Mesendoderm (in vitro differentiated cells): ENCODE measurements around the gene SLC13A1.
"Not testable (repeated sequence)": the region's sequence is repeated elsewhere in the genome, so short reads cannot be mapped to it uniquely, and the experiment has no call there.

Experiments
- DNase-seq: peaks from one replicate; pipeline ENCODE4 v3.0.0; 2013
- H2AK5ac ChIP-seq: 2 replicates; pipeline ENCODE4 v1.6.1; 2013; ENCODE audit warnings: low read length, inconsistent platforms
- H2BK120ac ChIP-seq: 2 replicates; pipeline ENCODE4 v1.6.1; 2013; ENCODE audit warnings: low read depth, mild to moderate bottlenecking, low read length, moderate library complexity, mixed read lengths
- H2BK15ac ChIP-seq: replicated peaks from 2 replicates; pipeline ENCODE4 v1.6.1; 2013; ENCODE audit warnings: low read depth, mild to moderate bottlenecking, moderate library complexity
- H2BK5ac ChIP-seq: 2 replicates; pipeline ENCODE4 v1.6.1; 2013; ENCODE audit warnings: low read length, inconsistent platforms
- H3K18ac ChIP-seq: 2 replicates; pipeline ENCODE4 v1.6.1; 2013; ENCODE audit warnings: mild to moderate bottlenecking, low read length, mixed read lengths
- H3K23ac ChIP-seq: one replicate; pipeline ENCODE4 v1.6.1; 2013; ENCODE audit warnings: low read length
- H3K27ac ChIP-seq: 2 replicates; pipeline ENCODE4 v1.5.1; 2013; ENCODE audit warnings: low read depth, mild to moderate bottlenecking, inconsistent platforms, low read length, moderate library complexity
- H3K27me3 ChIP-seq: 2 replicates; pipeline ENCODE4 v1.6.1; 2013; ENCODE audit warnings: low read length, control low read depth, mild to moderate bottlenecking, inconsistent platforms; ENCODE audit not compliant: insufficient read depth, poor library complexity
- H3K36me3 ChIP-seq: 2 replicates; pipeline ENCODE4 v1.6.1; 2013; ENCODE audit warnings: low read length, inconsistent platforms; ENCODE audit not compliant: control insufficient read depth, insufficient read depth
- H3K4ac ChIP-seq: one replicate; pipeline ENCODE4 v1.6.1; 2013; ENCODE audit warnings: low read depth, mild to moderate bottlenecking, low read length, moderate library complexity
- H3K4me1 ChIP-seq: 2 replicates; pipeline ENCODE4 v1.6.1; 2013; ENCODE audit warnings: low read depth, low read length, inconsistent platforms; ENCODE audit not compliant: control insufficient read depth
- H3K4me2 ChIP-seq: 2 replicates; pipeline ENCODE4 v1.6.1; 2013; ENCODE audit warnings: low read length
- H3K4me3 ChIP-seq: 2 replicates; pipeline ENCODE4 v1.5.1; 2013; ENCODE audit warnings: mild to moderate bottlenecking, low read length
- H3K56ac ChIP-seq: one replicate; pipeline ENCODE4 v1.6.1; 2013; ENCODE audit warnings: low read length
- H3K79me1 ChIP-seq: 2 replicates; pipeline ENCODE4 v1.6.1; 2013; ENCODE audit warnings: low read length, inconsistent platforms
- H3K79me2 ChIP-seq: 2 replicates; pipeline ENCODE4 v1.6.1; 2013; ENCODE audit warnings: mild to moderate bottlenecking, low read length; ENCODE audit not compliant: control insufficient read depth, insufficient read depth
- H3K9ac ChIP-seq: 2 replicates; pipeline ENCODE4 v1.6.1; 2013; ENCODE audit warnings: low read length, inconsistent platforms
- H4K5ac ChIP-seq: one replicate; pipeline ENCODE4 v1.6.1; 2013; ENCODE audit warnings: low read length
- H4K8ac ChIP-seq: one replicate; pipeline ENCODE4 v1.6.1; 2013; ENCODE audit warnings: low read depth, mild to moderate bottlenecking, control low read depth, low read length, moderate library complexity
- WGBS: extraction: QIAGEN DNeasy Blood & Tissue Kit; methylation state at CpG from one replicate; pipeline ENCODE4 v1.1.7; 2013; ENCODE audit warnings: low lambda C conversion rate, missing lambda C conversion rate; ENCODE audit not compliant: insufficient coverage; ENCODE audit errors: extremely low coverage; 5-methylcytosine and 5-hydroxymethylcytosine counted together

Gene SLC13A1

GRCh38 chr7:123230603-123231002, 30.8 kb upstream of the SLC13A1 start:
- Histone ChIP-seq H3K56ac (no peak overlapping the region), H4K8ac (no peak overlapping the region), H3K27ac (no peak overlapping the region), H3K4me3 (no peak overlapping the region), H4K5ac (no peak overlapping the region), H2BK120ac (no peak overlapping the region), H3K4me1 (no peaks in the 10 kb centered on the region), H3K27me3 (no peaks in the 10 kb centered on the region), H3K23ac (no peak overlapping the region), H2BK5ac (no peak overlapping the region), H2BK15ac (no peak overlapping the region), H3K4me2 (no peak overlapping the region), H2AK5ac (no peak overlapping the region), H3K4ac (no peak overlapping the region), H3K9ac (no peak overlapping the region), H3K36me3 (no peaks in the 10 kb centered on the region), H3K79me1 (no peaks in the 10 kb centered on the region), H3K79me2 (no peaks in the 10 kb centered on the region), H3K18ac (no peak overlapping the region)
- DNase-seq = no peak
- WGBS = no CpG with 5 or more reads among the region's 11 CpGs

GRCh38 chr7:123230147-123230546, 30.4 kb upstream of the SLC13A1 start:
- H3K27ac ChIP-seq = no peak overlapping the region
- no peak overlapping the region for H4K8ac ChIP-seq
- H3K4ac ChIP-seq = no peak overlapping the region
- H3K4me1 ChIP-seq = no peaks in the 10 kb centered on the region
- no peak overlapping the region for H4K5ac ChIP-seq
- H3K4me2 ChIP-seq = no peak overlapping the region
- no peaks in the 10 kb centered on the region for H3K79me2 ChIP-seq
- H3K56ac ChIP-seq = no peak overlapping the region
- no peak overlapping the region for H3K9ac ChIP-seq
- H3K79me1 ChIP-seq = no peaks in the 10 kb centered on the region
- no peaks in the 10 kb centered on the region for H3K27me3 ChIP-seq
- WGBS = no CpG with 5 or more reads among the region's 1 CpG
- no peak overlapping the region for H2AK5ac ChIP-seq
- no peak overlapping the region for H3K23ac ChIP-seq
- no peak for DNase-seq
- no peak overlapping the region for H2BK120ac ChIP-seq
- no peak overlapping the region for H2BK5ac ChIP-seq
- H3K36me3 ChIP-seq = no peaks in the 10 kb centered on the region
- H3K18ac ChIP-seq = no peak overlapping the region
- H2BK15ac ChIP-seq = no peak overlapping the region
- H3K4me3 ChIP-seq = no peak overlapping the region

- no peaks in the 10 kb centered on the region for H3K79me1 ChIP-seq
- H3K18ac ChIP-seq = no peak overlapping the region
- H2BK15ac ChIP-seq = no peak overlapping the region
- H2BK120ac ChIP-seq = no peak overlapping the region
- no peak overlapping the region for H3K27ac ChIP-seq
- H3K27me3 ChIP-seq = no peaks in the 10 kb centered on the region
- H4K8ac ChIP-seq = no peak overlapping the region
- H2AK5ac ChIP-seq = no peak overlapping the region
- H3K4me2 ChIP-seq = no peak overlapping the region
- DNase-seq = no peak
- H3K4me3 ChIP-seq = no peak overlapping the region
- no peaks in the 10 kb centered on the region for H3K79me2 ChIP-seq
- no peak overlapping the region for H3K23ac ChIP-seq
- no peak overlapping the region for H4K5ac ChIP-seq
- no peaks in the 10 kb centered on the region for H3K4me1 ChIP-seq
- H3K9ac ChIP-seq = no peak overlapping the region
- no peak overlapping the region for H3K56ac ChIP-seq
- no peak overlapping the region for H3K4ac ChIP-seq
- H2BK5ac ChIP-seq = no peak overlapping the region
- H3K36me3 ChIP-seq = no peaks in the 10 kb centered on the region
Observed at GRCh38 chr7:123229426-123229825, 29.7 kb upstream of the SLC13A1 start.

- H3K4me1 ChIP-seq, H3K27me3 ChIP-seq, H3K79me1 ChIP-seq, H3K4me3 ChIP-seq, H4K8ac ChIP-seq, H2AK5ac ChIP-seq, H3K56ac ChIP-seq, H4K5ac ChIP-seq, H2BK5ac ChIP-seq, H3K9ac ChIP-seq, H3K4ac ChIP-seq, H2BK120ac ChIP-seq, H3K79me2 ChIP-seq, H3K27ac ChIP-seq, H3K4me2 ChIP-seq, H3K18ac ChIP-seq, DNase-seq, H3K36me3 ChIP-seq, H3K23ac ChIP-seq, H2BK15ac ChIP-seq: not testable (repeated sequence)
- WGBS = no CpG with 5 or more reads among the region's 6 CpGs
Observed at GRCh38 chr7:123227666-123228065, 27.9 kb upstream of the SLC13A1 start.

- Histone ChIP-seq H3K79me1 (no peaks in the 10 kb centered on the region), H3K4me1 (no peaks in the 10 kb centered on the region), H3K18ac (no peak overlapping the region), H2AK5ac (no peak overlapping the region), H4K5ac (no peak overlapping the region), H3K79me2 (no peaks in the 10 kb centered on the region), H3K27ac (no peak overlapping the region), H3K23ac (no peak overlapping the region), H3K36me3 (no peaks in the 10 kb centered on the region), H3K4me2 (no peak overlapping the region), H2BK5ac (no peak overlapping the region), H3K56ac (no peak overlapping the region), H2BK15ac (no peak overlapping the region), H4K8ac (no peak overlapping the region), H2BK120ac (no peak overlapping the region), H3K4me3 (no peak overlapping the region), H3K4ac (no peak overlapping the region), H3K27me3 (no peaks in the 10 kb centered on the region), H3K9ac (no peak overlapping the region)
- no CpG with 5 or more reads among the region's 1 CpG for WGBS
- no peak for DNase-seq
Observed at GRCh38 chr7:123220396-123220795, 20.6 kb upstream of the SLC13A1 start.

- Histone ChIP-seq H3K79me1 (no peaks in the 10 kb centered on the region), H3K56ac (no peak overlapping the region), H2BK120ac (no peak overlapping the region), H3K27ac (no peak overlapping the region), H3K4me2 (no peak overlapping the region), H3K4me1 (no peaks in the 10 kb centered on the region), H2AK5ac (no peak overlapping the region), H4K5ac (no peak overlapping the region), H3K79me2 (no peaks in the 10 kb centered on the region), H2BK5ac (no peak overlapping the region), H4K8ac (no peak overlapping the region), H2BK15ac (no peak overlapping the region), H3K4ac (no peak overlapping the region), H3K4me3 (no peak overlapping the region), H3K18ac (no peak overlapping the region), H3K36me3 (no peaks in the 10 kb centered on the region), H3K23ac (no peak overlapping the region), H3K9ac (no peak overlapping the region), H3K27me3 (no peaks in the 10 kb centered on the region)
- DNase-seq = no peak
- WGBS = no CpG with 5 or more reads among the region's 2 CpGs
Observed at GRCh38 chr7:123218866-123219265, 19.1 kb upstream of the SLC13A1 start.
